ENCODE measurements around the gene SYNJ2BP. TPM values are rescaled to one million over a fixed set of nuclear protein-coding genes. Genes with fewer than 3 reads are reported as not detected.

Gene SYNJ2BP, protein sequence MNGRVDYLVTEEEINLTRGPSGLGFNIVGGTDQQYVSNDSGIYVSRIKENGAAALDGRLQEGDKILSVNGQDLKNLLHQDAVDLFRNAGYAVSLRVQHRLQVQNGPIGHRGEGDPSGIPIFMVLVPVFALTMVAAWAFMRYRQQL
- total RNA-seq, result 10 to 100 TPM; 15.8 to 21.6 TPM

GRCh38 chr14:70416725-70417349 lies at the start of gene SYNJ2BP:
SYNJ2BP (minus strand) TSS chr14:70417090; CDS start chr14:70416963, 127 bp downstream.

DNA sequence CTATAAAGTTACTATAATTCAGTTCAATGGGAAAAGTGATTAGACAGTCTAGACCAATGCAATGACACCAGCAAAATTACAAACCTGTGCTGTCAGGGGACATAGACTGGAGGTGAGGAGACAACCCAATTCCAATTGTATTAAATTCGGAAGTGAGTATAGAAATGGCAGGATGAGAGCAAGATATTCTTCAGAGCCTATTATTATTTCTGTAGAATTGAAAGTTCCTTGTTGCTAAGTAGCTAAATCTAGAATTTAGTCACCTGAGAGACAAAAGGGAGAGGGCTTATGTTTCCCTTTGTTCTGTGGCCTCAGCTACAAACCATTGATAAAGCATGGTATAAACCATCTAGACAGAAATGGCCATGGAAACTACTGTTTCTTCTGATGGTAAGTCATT lies 35.0 kb upstream of the SYNJ2BP start, which contains the start of gene ADAM21:
Gene ADAM21, plus strand, starts transcription at position 301 of the 400 bp plus-strand sequence. CDS start 5,326 bp downstream, outside the sequence.

Other genes starting within 250 kb of the SYNJ2BP start
- not detected for gene SLC8A3, start 228.1 kb downstream of the SYNJ2BP start, total RNA-seq
- 10 to 100 TPM; 29.6 to 39.3 TPM for gene COX16, start 57.4 kb downstream of the SYNJ2BP start, total RNA-seq
- 1 to 10 TPM in 1 of 2 donors, under 1 TPM in 1; 0.33 to 1.0 TPM for gene ADAM21, start 35.1 kb upstream of the SYNJ2BP start, total RNA-seq
- under 1 TPM; 0.33 to 0.69 TPM for gene ADAM20, start 117.9 kb upstream of the SYNJ2BP start, total RNA-seq
- 10 to 100 TPM; 24.8 to 45.0 TPM for gene MED6, start 183.6 kb upstream of the SYNJ2BP start, total RNA-seq
- gene TTC9, start 224.8 kb upstream of the SYNJ2BP start, total RNA-seq, result under 1 TPM in 1 of 2 donors, not detected in 1; under 0.01 TPM

Measured in melanocyte of skin (primary cell).